Effector memory CD8-positive, alpha-beta T cell (primary cell): ENCODE results near the gene MPEG1.

Experiments
- ATAC-seq: fragments of 150-1000 bp; cut with Tn5 transposase; replicated peaks from 2 replicates; pipeline ENCODE4 v1.10.0; 2021; ENCODE audit warnings: mild to moderate bottlenecking, moderate library complexity
- DNase-seq, 3 experiments: peaks; one replicate each; pipeline ENCODE4 v3.0.0; 2021
- H3K27ac Mint-ChIP-seq, 2 donors: one replicate each; pipeline ENCODE4 v1.8.0; 2022; ENCODE audit warnings: mild to moderate bottlenecking in 2 of 2, mixed read lengths in 2 of 2, moderate library complexity in 2 of 2
- H3K27me3 Mint-ChIP-seq, 2 donors: one replicate each; pipeline ENCODE4 v1.8.0; 2022; ENCODE audit warnings: mixed read lengths in 2 of 2
- H3K36me3 Mint-ChIP-seq: one replicate; pipeline ENCODE4 v1.8.0; 2022; ENCODE audit warnings: mild to moderate bottlenecking, moderate library complexity, mixed read lengths; ENCODE audit not compliant: insufficient read depth
- H3K4me1 Mint-ChIP-seq, 2 donors: one replicate each; pipeline ENCODE4 v1.8.0; 2022; ENCODE audit warnings: low read depth in 2 of 2, mixed read lengths in 2 of 2
- H3K4me3 Mint-ChIP-seq, 2 donors: one replicate each; pipeline ENCODE4 v1.8.0; 2022; ENCODE audit warnings: mild to moderate bottlenecking in 2 of 2, mixed read lengths in 2 of 2, moderate library complexity in 2 of 2
- H3K9me3 Mint-ChIP-seq, 2 donors: one replicate each; pipeline ENCODE4 v1.8.0; 2022; ENCODE audit warnings: mixed read lengths in 2 of 2

Gene MPEG1

DNA sequence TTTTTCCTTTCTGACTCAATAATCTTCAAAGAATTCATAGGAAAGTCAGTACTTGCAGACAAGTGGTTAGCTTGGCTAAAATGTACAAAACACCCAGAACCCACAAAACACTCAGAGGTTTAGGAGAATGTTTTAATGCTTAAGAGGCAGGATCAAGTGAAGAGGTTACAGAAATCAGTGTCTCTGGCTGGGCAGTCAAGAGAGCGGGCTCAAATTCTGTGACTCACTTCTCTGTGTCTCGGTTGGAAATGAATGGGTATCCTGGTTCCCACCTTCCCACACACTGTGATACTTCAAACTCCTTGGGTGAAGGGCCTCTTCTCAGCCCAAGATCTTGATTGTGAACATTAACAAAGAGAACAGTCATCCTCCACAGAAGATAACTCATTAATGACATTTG lies 3.8 kb downstream of the MPEG1 start:
- H3K27me3 Mint-ChIP-seq, result peaks cover 23 to 25% of the 10 kb centered on the region in 2 donors
- no peaks in the 10 kb centered on the region for H3K9me3 Mint-ChIP-seq
- no peak overlapping the region for H3K4me3 Mint-ChIP-seq
- H3K36me3 Mint-ChIP-seq, result no peaks in the 10 kb centered on the region
- no peak for DNase-seq
- no peak overlapping the region for H3K27ac Mint-ChIP-seq
- peaks cover 6 to 12% of the 10 kb centered on the region in 2 donors for H3K4me1 Mint-ChIP-seq
- no peak for ATAC-seq

DNA sequence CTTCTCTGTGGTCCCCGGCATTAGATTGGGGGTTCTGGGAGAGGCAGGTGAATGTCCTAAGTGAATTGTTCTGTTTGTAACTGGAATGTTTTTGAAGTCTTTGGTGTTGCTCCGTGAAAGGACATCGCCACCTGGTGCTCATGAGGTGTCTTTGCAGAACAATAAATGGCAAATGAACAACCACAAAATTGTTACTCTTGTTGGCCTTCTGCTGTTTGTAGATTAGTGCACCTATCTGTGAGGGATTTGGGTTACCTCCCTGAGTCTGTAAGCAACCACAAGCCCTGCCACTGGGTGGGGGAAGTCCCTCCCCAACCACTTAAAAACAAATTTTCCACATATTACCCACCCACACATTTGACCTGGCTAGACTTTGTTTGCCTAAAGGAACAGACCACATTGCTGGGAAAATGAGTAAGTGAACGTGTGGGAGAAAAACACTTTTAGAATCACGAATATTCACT lies 4.7 kb downstream of the MPEG1 start:
- Mint-ChIP-seq H3K4me3 (peak overlapping the region in 1 of 2 donors; percentile 50), H3K27ac (peak overlapping the region; percentile 0 to 78), H3K36me3 (no peaks in the 10 kb centered on the region), H3K4me1 (peaks cover 6 to 12% of the 10 kb centered on the region in 2 donors), H3K27me3 (peaks cover 21 to 23% of the 10 kb centered on the region in 2 donors), H3K9me3 (no peaks in the 10 kb centered on the region)
- peak; percentile 70 for ATAC-seq
- peak; percentile 10 to 14 (median 10) for DNase-seq

DNA sequence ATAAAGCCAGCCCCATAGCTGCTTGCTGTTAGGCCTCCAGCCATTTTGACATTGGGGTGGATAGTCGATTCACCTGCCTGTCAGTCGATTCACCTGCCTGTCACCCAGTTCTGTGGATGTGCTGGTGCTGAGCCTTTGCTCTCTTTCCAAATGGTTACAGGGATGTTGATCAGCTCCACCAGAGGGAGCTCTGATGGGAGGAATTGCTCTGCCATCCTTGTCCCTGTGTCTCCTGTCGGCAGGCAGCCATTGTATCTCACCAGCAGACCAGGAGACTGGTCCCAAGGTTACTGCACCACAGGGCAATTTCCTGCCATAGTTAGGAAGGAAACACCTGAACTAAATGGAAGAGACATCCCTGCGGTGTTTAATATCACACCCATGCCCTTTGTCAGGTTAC lies 6.1 kb downstream of the MPEG1 start:
- DNase-seq (no peak), ATAC-seq (no peak)
- H3K4me3 Mint-ChIP-seq, result peak overlapping the region in 1 of 2 donors; percentile 7
- peaks cover 9 to 15% of the 10 kb centered on the region in 2 donors for H3K27me3 Mint-ChIP-seq
- H3K9me3 Mint-ChIP-seq, result no peaks in the 10 kb centered on the region
- peaks cover 6 to 12% of the 10 kb centered on the region in 2 donors for H3K4me1 Mint-ChIP-seq
- H3K27ac Mint-ChIP-seq, result no peak overlapping the region
- H3K36me3 Mint-ChIP-seq, result no peaks in the 10 kb centered on the region

DNA sequence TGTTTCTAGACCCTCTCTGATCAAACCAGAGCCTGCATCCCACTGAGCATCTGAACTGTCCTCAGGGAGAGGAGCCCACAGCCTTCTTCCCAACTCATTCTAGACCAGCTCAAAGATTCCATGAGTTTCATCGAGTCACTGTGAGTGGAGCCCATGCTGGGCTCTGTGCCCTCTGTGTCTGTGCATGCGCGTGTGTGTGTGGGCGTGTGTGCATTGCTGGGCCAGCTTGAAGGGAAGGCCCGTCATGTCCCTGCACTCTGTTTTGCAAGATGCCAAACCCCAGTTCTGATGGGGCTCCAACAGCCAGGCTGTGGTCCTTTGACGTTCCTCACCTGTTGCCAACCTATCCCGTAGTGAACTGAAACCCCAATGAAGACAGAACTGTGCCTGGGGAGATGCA lies 7.1 kb downstream of the MPEG1 start:
- Mint-ChIP-seq H3K9me3 (no peaks in the 10 kb centered on the region), H3K4me1 (peaks cover 6 to 12% of the 10 kb centered on the region in 2 donors), H3K36me3 (no peaks in the 10 kb centered on the region), H3K4me3 (no peak overlapping the region), H3K27ac (no peak overlapping the region), H3K27me3 (peaks cover 5 to 7% of the 10 kb centered on the region in 2 donors)
- no peak for DNase-seq
- no peak for ATAC-seq

DNA sequence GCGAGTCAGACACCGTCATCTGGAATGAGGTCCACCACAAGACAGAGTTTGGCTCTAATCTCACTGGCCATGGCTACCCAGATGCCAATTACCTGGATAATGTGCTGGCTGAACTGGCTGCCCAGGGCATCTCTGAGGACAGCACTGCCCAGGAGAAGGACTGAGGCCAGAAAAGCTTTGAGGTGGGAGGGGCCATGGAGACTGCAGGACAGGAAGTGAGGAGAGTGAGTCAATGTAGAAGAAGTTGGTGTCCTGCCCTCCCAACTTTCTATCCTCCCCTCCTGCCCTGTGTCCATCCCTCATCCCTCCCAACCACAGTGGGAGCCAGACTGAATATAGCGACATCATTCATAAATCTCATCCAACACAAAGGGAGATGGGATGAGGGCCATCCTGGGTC lies 8.0 kb downstream of the MPEG1 start:
- Mint-ChIP-seq H3K4me3 (no peak overlapping the region), H3K27me3 (peaks cover 0 to 7% of the 10 kb centered on the region in 2 donors)
- no peak for ATAC-seq

DNA sequence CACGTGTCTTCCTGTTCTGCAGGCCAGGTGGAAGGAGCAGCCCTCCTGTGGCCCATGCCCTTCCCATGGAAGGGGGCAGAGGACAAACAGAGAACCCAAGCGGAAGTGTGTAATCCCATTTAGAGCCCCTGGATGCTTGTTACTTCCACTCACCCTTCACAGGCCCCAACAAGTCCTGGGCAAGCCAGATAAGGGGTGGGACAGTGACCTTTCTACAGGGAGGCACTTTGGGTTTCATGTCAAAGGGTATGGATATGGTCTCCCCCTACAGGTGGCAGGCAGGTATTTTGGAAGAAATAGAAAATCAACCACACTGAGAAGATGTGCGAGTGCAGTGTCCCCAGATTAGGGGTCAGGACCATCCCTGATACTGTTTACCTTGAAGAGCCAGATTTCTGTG lies 11.4 kb downstream of the MPEG1 start:
- no peak overlapping the region for H3K27ac Mint-ChIP-seq
- no peaks in the 10 kb centered on the region for H3K36me3 Mint-ChIP-seq
- no peak for ATAC-seq
- H3K9me3 Mint-ChIP-seq, result no peaks in the 10 kb centered on the region
- H3K4me1 Mint-ChIP-seq, result no peaks in the 10 kb centered on the region
- H3K4me3 Mint-ChIP-seq, result no peak overlapping the region
- no peak for DNase-seq
- no peaks in the 10 kb centered on the region for H3K27me3 Mint-ChIP-seq

More for the DNA sequence above, 8.0 kb downstream of the MPEG1 start:
- H3K36me3 Mint-ChIP-seq, result no peaks in the 10 kb centered on the region
- H3K4me1 Mint-ChIP-seq, result peaks cover 6 to 12% of the 10 kb centered on the region in 2 donors
- DNase-seq, result no peak
- no peaks in the 10 kb centered on the region for H3K9me3 Mint-ChIP-seq
- no peak overlapping the region for H3K27ac Mint-ChIP-seq

DNA sequence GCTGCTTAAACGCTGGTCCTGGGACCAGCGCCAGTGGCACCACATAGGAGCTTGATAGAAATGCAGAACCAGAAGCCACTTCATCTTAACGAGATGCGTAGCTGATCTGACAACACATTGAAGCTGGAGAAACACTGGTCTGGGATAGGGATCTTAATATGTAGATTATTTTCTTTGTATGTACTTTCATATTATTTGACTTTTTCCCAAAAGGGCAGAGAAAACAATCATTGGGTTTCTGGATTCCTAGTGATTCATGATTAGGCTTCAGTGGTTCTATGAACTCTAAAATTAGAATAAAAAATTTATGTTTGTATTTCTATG lies 12.3 kb downstream of the MPEG1 start:
- H3K9me3 Mint-ChIP-seq, result no peaks in the 10 kb centered on the region
- no peak overlapping the region for H3K4me3 Mint-ChIP-seq
- no peak for DNase-seq
- no peaks in the 10 kb centered on the region for H3K4me1 Mint-ChIP-seq
- no peak overlapping the region for H3K27ac Mint-ChIP-seq
- no peaks in the 10 kb centered on the region for H3K27me3 Mint-ChIP-seq
- no peaks in the 10 kb centered on the region for H3K36me3 Mint-ChIP-seq
- no peak for ATAC-seq

DNA sequence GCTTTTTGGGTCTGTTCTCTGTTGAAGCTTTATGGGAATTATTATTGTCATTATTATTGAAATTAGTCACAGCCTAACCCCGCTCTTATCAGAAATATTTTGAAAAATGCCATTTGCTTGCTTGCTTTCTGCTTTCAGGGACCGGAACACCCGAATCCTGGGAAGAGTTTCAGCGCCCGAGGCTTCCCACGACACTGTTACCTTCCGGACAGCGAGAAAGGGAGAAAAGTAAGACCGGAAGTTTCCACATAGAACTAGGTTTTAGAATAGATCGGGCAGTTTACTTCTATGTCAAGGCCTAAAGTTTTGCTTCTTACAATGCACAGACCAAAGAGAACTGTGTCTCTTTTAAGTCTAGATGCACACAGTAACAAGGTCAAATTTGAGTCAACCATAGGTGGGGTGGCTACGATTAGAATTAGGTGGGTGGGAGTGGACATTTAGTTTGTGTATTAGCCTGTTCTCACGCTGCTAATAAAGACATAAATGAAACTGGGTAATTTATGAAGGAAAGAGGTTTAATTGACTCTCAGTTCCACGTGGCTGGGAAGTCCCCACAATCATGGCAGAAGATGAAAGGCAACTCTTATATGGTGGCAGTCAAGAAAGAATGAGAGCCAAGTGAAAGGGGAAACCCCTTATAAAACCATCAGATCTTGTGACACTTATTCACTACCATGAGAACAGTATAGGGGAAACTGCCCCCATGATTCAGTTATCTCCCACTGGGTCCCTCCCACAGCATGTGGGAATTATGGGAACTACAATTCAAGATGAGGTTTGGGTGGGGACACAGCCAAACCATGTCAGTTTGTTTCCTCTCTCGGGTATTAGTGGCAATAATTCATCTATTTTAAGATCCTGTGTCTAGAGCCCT lies 12.9 kb downstream of the MPEG1 start:
- Mint-ChIP-seq H3K27ac (no peak overlapping the region), H3K4me1 (no peaks in the 10 kb centered on the region), H3K9me3 (no peaks in the 10 kb centered on the region), H3K27me3 (no peaks in the 10 kb centered on the region), H3K36me3 (no peaks in the 10 kb centered on the region), H3K4me3 (no peak overlapping the region)
- ATAC-seq (peak; percentile 21), DNase-seq (no peak)

DNA sequence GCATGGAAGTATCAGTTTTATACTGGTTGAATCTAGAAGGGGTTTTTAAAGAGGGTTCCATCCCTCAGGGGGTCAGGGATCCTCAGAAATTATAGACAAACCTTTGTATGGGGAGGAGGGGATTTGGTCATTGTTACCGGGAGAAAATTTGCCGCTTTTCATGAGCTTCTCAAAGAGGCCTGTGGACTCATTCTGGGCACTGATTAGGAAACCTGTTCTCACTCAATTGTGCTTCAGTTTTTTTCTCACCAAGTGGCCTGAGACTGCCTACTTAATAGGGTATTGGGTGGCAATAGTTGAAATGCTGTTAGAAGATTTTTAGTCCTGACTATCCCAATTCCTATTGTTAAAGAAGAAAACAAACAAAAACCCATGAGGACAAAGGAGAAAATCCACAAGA lies 14.0 kb downstream of the MPEG1 start:
- Mint-ChIP-seq H3K27ac (no peak overlapping the region), H3K9me3 (no peaks in the 10 kb centered on the region), H3K27me3 (no peaks in the 10 kb centered on the region), H3K36me3 (no peaks in the 10 kb centered on the region), H3K4me3 (no peak overlapping the region), H3K4me1 (no peaks in the 10 kb centered on the region)
- ATAC-seq, result no peak
- DNase-seq, result no peak

DNA sequence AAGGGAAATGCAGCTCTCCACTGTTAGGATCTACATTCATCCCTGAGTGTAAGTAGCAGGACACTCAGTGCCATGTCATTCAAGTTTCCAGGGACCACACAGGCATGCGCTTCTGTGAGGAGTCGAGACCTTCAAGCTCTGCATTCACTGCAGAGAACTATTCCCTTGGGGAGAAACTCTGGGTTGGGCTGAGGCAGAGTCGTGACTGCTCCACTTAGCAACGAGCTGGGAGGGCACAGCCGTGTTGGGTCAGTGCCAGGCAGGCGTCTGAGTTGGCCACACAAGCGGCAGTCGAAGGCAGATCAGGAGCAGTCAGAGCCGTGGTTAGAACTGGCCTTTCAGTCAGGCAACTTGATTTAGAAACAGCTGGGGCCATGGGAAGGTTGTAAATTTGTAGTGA lies 14.7 kb downstream of the MPEG1 start:
- Mint-ChIP-seq H3K27me3 (no peaks in the 10 kb centered on the region), H3K4me3 (no peak overlapping the region), H3K9me3 (no peaks in the 10 kb centered on the region), H3K36me3 (no peaks in the 10 kb centered on the region), H3K27ac (no peak overlapping the region), H3K4me1 (no peaks in the 10 kb centered on the region)
- ATAC-seq, result no peak
- DNase-seq, result no peak

DNA sequence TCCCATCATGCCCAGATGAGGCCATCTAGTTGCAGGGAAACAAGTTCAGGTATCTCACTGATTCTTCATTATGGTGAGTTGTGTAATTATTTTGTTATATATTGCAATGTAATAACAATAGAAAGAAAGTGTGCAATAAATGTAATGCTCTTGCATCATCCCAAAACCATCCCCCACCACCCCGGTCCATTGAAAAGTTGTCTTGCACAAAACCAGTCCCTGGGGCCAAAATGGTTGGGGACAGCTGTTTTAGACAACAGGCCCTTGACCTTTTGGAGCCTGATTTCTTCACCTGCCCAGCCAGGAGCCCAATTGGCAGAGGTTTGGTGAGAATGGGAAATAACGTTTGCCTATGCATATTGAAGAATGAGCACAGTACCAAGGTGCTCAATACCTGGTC lies 15.9 kb downstream of the MPEG1 start:
- H3K4me3 Mint-ChIP-seq, result no peak overlapping the region
- H3K27me3 Mint-ChIP-seq, result no peaks in the 10 kb centered on the region
- no peaks in the 10 kb centered on the region for H3K36me3 Mint-ChIP-seq
- no peaks in the 10 kb centered on the region for H3K4me1 Mint-ChIP-seq
- ATAC-seq (no peak), DNase-seq (no peak)
- no peak overlapping the region for H3K27ac Mint-ChIP-seq
- H3K9me3 Mint-ChIP-seq, result no peaks in the 10 kb centered on the region

DNA sequence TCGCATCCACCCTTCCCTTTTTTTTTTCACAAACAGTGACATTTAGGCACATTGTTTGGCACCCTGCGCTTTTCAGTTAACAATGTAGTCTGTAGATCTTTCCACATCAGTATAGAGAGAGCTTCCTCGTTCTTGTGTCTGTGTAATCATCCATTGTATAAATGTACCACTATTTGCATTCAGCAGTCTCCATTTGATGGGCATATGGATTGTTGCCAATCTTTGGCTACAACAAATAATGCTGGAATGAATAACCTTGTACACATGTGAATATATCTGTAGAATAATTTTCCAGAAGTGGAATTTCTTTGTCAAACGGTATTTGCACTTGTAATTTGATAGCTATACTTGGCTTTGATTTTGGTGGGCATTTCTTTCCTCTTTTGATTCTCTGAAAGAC lies 17.1 kb downstream of the MPEG1 start:
- peak overlapping the region in 1 of 2 donors; percentile 1 for H3K27ac Mint-ChIP-seq
- no peaks in the 10 kb centered on the region for H3K4me1 Mint-ChIP-seq
- H3K4me3 Mint-ChIP-seq, result no peak overlapping the region
- H3K36me3 Mint-ChIP-seq, result no peaks in the 10 kb centered on the region
- ATAC-seq (no peak), DNase-seq (no peak)
- H3K27me3 Mint-ChIP-seq, result no peaks in the 10 kb centered on the region
- H3K9me3 Mint-ChIP-seq, result no peaks in the 10 kb centered on the region

DNA sequence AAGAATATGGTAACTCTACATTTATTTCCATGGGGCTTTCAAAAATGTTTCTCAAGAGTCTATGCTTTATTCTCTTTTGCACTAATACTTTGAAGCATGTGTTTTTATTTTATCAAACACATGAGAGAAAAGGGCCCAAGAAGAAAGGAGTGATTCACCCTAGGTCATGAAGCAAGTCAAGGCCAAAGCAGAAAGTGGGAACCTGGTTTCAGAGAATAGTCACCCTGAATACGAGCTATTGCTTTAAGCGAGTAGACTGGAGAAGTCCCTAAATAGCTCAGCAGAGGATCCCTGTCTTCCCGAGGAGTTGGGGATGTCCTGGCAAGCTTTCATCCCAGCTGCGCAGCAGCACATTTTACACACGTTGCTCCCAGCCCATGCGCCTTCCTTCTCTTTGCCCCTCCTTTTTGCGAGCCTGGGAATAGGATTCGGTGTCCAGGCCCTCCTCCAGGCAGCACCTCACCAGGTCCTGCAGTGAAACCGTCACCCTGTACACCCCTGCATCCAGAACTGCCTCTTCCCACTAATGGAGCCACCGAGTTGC lies 19.1 kb downstream of the MPEG1 start:
- Mint-ChIP-seq H3K9me3 (no peaks in the 10 kb centered on the region), H3K27ac (no peak overlapping the region), H3K4me1 (no peaks in the 10 kb centered on the region), H3K27me3 (no peaks in the 10 kb centered on the region), H3K36me3 (no peaks in the 10 kb centered on the region), H3K4me3 (no peak overlapping the region)
- ATAC-seq (no peak), DNase-seq (no peak)

DNA sequence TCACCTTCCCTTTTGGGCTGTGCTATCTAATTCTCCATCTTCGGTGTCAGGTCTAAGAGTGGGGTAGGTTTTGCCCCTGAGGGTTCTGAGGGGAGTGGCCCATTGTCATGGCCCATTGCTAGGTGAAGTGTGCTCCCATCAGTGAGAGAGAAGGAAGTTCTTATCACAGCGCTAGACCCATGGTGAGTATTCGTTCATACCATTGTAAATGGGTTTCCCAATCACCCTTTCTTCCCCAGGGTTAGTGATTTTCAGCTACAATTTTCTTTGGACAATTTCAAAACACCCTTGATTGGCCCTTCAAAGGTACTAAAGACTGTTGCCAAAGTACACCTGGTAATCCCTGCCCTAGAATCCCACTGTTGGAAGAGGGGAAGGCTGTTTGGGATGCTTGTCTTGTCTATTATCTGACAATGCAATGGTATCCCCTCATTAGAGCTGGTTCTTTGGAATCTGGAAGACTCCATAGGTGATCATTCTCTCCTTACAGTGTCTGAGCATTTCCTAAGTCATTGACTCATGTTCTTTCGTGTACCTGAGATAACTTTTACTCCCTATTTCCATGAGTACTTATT lies 20.2 kb downstream of the MPEG1 start:
- no peaks in the 10 kb centered on the region for H3K36me3 Mint-ChIP-seq
- H3K27me3 Mint-ChIP-seq, result no peaks in the 10 kb centered on the region
- no peak overlapping the region for H3K27ac Mint-ChIP-seq
- H3K9me3 Mint-ChIP-seq, result no peaks in the 10 kb centered on the region
- no peaks in the 10 kb centered on the region for H3K4me1 Mint-ChIP-seq
- no peak overlapping the region for H3K4me3 Mint-ChIP-seq
- no peak for ATAC-seq
- DNase-seq, result no peak
